Activated B cell treated with CpG ODN at 0.5 μM for 24 hours (primary cell): ENCODE measurements around the gene PP2D1. TPM values are rescaled to one million over a fixed set of nuclear protein-coding genes. Genes with fewer than 3 reads are reported as not detected.
"Not testable (repeated sequence)": the region's sequence is repeated elsewhere in the genome, so short reads cannot be mapped to it uniquely, and the experiment has no call there.

Experiments used
- ATAC-seq: fragments of 200-7000 bp; cut with Tn5 transposase; one replicate; pipeline ENCODE4 v1.10.0; 2021; ENCODE audit warnings: low read depth, mild to moderate bottlenecking, moderate library complexity
- CTCF ChIA-PET: fragments of 350-600 bp; sonication (Branson Sonifier 250); formaldehyde crosslinking; loops from one replicate; lab custom pipeline; 2021; ENCODE audit warnings: antibody characterized with exemption; lab: Charles Lee
- POLR2A ChIA-PET: fragments of 350-600 bp; sonication (Branson Sonifier 250); formaldehyde crosslinking; loops from one replicate; lab custom pipeline; 2021; ENCODE audit warnings: antibody characterized with exemption; lab: Charles Lee
- DNase-seq: peaks from one replicate; pipeline ENCODE4 v3.0.0; 2022
- H3K27ac Mint-ChIP-seq: one replicate; pipeline ENCODE4 v1.8.0; 2020; ENCODE audit warnings: mixed read lengths
- H3K27me3 Mint-ChIP-seq: one replicate; pipeline ENCODE4 v1.8.0; 2021; ENCODE audit warnings: mixed read lengths
- H3K36me3 Mint-ChIP-seq: one replicate; pipeline ENCODE4 v1.8.0; 2021; ENCODE audit warnings: low read depth, mixed read lengths
- H3K4me1 Mint-ChIP-seq: one replicate; pipeline ENCODE4 v1.8.0; 2021; ENCODE audit warnings: mixed read lengths
- H3K4me3 Mint-ChIP-seq: one replicate; pipeline ENCODE4 v1.8.0; 2020; ENCODE audit warnings: mild to moderate bottlenecking, mixed read lengths
- H3K9me3 Mint-ChIP-seq: one replicate; pipeline ENCODE4 v1.8.0; 2020; ENCODE audit warnings: mixed read lengths
- intact Hi-C: fragments of 100-400 bp; cut with micrococcal nuclease; formaldehyde crosslinking; loops from one replicate; pipeline ENCODE4 v1.15.1; 2024
- total RNA-seq: library from RNA; stranded (reverse); gene quantifications from 2 replicates; pipeline ENCODE4 v1.2.3, GENCODE V29; 2022
- TF ChIP-seq, protein P1 (sequence below): fragments of 200-600 bp; IDR thresholded peaks from one replicate; pipeline ENCODE4 v1.8.0; 2022; ENCODE audit warnings: antibody characterized with exemption, mild to moderate bottlenecking

Gene PP2D1
- total RNA-seq, 1 donor from 2014 or later = not detected

DNA sequence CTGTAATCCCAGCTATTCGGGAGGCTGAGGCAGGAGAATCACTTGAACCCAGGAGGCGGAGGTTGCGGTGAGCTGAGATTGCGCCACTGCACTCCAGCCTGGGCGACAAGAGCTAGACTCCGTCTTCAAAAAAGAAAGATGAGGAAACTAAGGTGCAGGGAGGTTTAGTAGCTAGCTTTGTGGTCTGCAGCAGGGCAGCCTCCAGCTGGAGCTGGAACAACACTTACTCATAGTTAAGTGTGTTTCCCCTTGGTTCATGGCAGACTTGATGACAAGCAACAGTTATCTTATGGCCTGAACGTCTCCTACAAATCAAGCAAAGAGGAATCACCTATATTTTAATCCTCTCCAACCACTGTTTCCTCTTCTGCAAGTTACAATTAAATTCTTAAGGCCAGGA, 40.8 kb upstream of the PP2D1 start:
- DNase-seq = no peak
- intact Hi-C loops = no loop called here
- Mint-ChIP-seq H3K9me3 (no peaks in the 10 kb centered on the region), H3K4me1 (peaks cover 46% of the 10 kb centered on the region), H3K27ac (peak overlapping the region; percentile 20), H3K36me3 (no peaks in the 10 kb centered on the region), H3K4me3 (no peak overlapping the region), H3K27me3 (no peaks in the 10 kb centered on the region)
- TF ChIP-seq, protein P1, sequence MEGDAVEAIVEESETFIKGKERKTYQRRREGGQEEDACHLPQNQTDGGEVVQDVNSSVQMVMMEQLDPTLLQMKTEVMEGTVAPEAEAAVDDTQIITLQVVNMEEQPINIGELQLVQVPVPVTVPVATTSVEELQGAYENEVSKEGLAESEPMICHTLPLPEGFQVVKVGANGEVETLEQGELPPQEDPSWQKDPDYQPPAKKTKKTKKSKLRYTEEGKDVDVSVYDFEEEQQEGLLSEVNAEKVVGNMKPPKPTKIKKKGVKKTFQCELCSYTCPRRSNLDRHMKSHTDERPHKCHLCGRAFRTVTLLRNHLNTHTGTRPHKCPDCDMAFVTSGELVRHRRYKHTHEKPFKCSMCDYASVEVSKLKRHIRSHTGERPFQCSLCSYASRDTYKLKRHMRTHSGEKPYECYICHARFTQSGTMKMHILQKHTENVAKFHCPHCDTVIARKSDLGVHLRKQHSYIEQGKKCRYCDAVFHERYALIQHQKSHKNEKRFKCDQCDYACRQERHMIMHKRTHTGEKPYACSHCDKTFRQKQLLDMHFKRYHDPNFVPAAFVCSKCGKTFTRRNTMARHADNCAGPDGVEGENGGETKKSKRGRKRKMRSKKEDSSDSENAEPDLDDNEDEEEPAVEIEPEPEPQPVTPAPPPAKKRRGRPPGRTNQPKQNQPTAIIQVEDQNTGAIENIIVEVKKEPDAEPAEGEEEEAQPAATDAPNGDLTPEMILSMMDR = no peak
- CTCF ChIA-PET = interaction anchor here (1.3 kb wide), 1 partner anchor 11 kb away, joined by 3 read pairs; no protein-coding TSS in a partner anchor
- POLR2A ChIA-PET = interaction anchor here (1.0 to 1.1 kb wide), 3 partner anchors 10 to 133 kb away, joined by 3 read pairs; partner anchors contain the start of gene SGO1
- ATAC-seq = no peak

DNA sequence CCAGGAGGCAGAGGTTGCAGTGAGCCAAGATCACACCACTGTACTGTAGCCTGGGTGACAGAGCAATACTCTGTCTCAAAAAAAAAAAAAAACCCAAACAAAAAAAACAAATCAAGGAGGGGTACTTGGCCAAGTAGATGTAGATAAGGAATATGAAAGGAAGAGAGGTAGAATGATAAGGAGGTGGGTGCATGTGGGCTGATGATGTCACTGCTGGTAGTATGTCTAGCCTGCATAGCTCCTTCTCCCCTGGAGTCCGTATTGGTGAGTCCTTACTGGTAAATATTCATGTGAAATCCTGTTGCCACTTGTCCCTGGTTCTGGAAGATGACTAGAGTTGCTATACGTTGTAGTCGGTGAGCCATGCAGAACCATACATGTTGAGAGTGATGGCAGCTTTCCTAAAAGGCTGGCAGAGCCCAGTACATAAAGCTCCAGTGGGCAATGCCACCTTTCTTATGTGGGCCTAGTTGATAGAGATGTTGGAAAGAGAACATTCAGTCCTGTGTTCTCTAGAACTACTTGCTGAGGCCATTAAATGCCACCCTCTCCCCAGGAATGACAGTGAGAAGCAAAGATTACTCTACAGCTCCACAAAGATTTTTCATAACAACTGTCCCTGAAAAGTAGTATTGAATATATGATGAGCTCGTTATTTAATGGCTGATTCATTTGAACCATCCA, 39.2 kb upstream of the PP2D1 start:
- DNase-seq (no peak), ATAC-seq (no peak)
- H3K27ac Mint-ChIP-seq = peak overlapping the region; percentile 51
- H3K4me3 Mint-ChIP-seq = no peak overlapping the region
- H3K9me3 Mint-ChIP-seq = no peaks in the 10 kb centered on the region
- ChIA-PET POLR2A (interaction anchor here (0.6 to 1.7 kb wide), 4 partner anchors 8 to 16 kb away, joined by 3 to 7 read pairs (median 4); partner anchors contain the start of gene KAT2B), CTCF (no interaction called here)
- H3K36me3 Mint-ChIP-seq = no peaks in the 10 kb centered on the region
- peaks cover 61% of the 10 kb centered on the region for H3K4me1 Mint-ChIP-seq
- intact Hi-C loops = no loop called here
- H3K27me3 Mint-ChIP-seq = no peaks in the 10 kb centered on the region
- TF ChIP-seq, protein P1 = no peak

DNA sequence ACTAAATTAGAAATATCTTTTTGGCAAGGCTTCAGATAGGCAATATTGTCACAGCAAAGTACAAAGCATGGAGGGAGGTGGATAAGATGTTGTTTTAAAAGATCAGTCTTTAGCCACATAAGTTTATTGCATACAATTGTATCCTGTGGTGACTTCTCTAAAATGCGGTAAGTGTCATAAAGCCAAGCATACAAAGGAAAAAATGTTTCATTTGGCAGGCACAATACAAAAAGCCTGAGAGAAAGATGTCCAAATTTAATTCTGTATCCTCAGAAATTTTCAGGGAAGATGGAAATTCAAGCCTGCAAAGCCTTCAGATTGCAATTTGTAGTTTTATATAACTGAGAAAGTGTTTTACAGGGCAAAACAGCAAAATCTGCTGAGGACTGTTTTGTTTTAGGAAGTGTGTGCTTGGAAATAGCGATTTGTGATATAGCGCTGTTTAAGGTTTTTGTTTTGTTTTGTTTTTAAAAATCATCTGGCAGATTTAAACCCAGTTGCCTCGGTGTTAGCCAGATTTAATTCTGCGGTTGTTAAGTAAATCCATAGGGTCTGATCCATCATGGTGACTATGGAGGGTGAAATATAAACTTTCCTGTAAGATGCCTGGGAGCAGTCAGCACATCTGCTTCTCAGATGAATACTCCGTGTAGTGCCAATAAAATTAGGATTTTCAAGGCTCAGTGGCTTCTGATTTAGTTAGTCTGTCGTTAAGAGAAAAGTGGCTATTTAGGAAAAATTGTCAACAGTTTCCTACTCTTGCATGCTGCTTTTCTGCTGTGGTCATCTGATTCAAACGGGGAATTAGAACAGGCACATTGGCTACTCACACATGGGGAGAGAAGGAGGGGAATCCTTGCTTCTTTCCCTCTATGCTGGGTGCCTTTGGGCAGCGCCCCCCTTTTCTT, 36.2 kb upstream of the PP2D1 start:
- TF ChIP-seq, protein P1 = no peak
- Mint-ChIP-seq H3K36me3 (no peaks in the 10 kb centered on the region), H3K27ac (peak overlapping the region; percentile 87), H3K4me3 (peak overlapping the region; percentile 77), H3K4me1 (peaks cover 82% of the 10 kb centered on the region), H3K9me3 (no peaks in the 10 kb centered on the region), H3K27me3 (no peaks in the 10 kb centered on the region)
- intact Hi-C loops = no loop called here
- DNase-seq = no peak
- ChIA-PET POLR2A (no interaction called here), CTCF (no interaction called here)
- no peak for ATAC-seq

DNA sequence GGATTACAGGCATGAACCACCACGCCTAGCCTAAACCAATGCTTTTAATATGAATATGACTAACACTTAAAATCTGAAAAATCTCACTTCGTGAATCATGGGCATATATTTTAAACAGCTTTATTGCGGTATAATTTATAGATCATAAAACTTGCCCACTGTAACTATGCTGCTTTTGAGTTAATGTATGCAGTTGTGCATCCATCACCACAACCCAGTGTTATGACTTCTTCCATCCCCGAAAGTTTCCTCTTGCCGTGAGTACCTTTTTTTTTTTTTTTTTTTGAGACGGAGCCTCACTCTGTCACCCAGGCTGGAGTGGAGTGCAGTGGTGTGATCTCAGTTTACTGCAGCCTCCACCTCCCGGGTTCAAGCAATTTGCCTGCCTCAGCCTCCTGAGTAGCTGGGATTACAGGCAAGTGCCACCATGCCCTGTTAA, 35.3 kb upstream of the PP2D1 start:
- DNase-seq (no peak), ATAC-seq (no peak)
- Mint-ChIP-seq H3K27me3 (no peaks in the 10 kb centered on the region), H3K4me3 (no peak overlapping the region), H3K36me3 (no peaks in the 10 kb centered on the region), H3K27ac (peak overlapping the region; percentile 87), H3K4me1 (peaks cover 85% of the 10 kb centered on the region), H3K9me3 (no peaks in the 10 kb centered on the region)
- TF ChIP-seq, protein P1 = no peak
- intact Hi-C loops = no loop called here
- CTCF ChIA-PET = no interaction called here
- POLR2A ChIA-PET = no interaction called here

DNA sequence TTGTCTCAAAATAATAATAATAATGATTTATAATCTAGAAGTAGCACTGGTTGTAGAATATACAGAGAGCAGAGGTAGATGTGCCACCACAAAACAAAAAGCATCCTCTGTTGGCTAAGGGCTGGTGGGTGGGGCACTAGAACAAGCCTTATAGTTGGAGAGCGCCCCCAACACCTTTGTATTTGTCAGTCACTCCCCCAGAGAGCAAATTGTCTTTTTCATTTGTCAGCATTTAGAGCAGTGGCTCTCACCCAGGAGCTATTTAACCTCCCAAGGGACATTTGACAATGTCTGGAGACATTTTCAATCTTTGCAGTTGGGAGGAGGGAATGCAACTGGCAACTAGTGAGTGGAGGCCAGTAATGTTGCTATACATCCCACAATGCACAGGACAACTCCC, 34.5 kb upstream of the PP2D1 start:
- CTCF ChIA-PET = no interaction called here
- intact Hi-C loops = no loop called here
- ATAC-seq = no peak
- Mint-ChIP-seq H3K4me3 (no peak overlapping the region), H3K9me3 (no peaks in the 10 kb centered on the region), H3K27me3 (no peaks in the 10 kb centered on the region), H3K36me3 (no peaks in the 10 kb centered on the region), H3K4me1 (peaks cover 86% of the 10 kb centered on the region), H3K27ac (peak overlapping the region; percentile 41)
- TF ChIP-seq, protein P1 = no peak
- no peak for DNase-seq
- POLR2A ChIA-PET = interaction anchor here (0.9 kb wide), 1 partner anchor 100 kb away, joined by 3 read pairs; no protein-coding TSS in a partner anchor

DNA sequence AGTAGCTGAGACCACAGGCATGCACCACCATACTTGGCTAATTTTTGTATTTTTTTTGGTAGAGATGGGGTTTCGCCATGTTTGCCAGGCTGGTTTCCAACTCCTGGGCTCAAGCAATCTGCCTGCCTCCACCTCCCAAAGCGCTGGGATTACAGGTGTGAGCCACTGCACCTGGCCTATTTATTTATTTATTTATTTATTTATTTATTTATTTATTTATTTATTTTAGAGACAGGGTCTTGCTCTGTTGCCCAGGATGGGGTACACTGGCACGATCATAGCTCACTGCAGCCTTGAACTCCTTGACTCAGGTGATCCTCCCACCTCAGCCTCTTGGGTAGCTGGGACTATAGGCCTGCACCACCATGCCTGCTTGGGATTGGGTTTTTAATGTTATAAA, 33.1 kb upstream of the PP2D1 start:
- H3K36me3 Mint-ChIP-seq, H3K27ac Mint-ChIP-seq, intact Hi-C loops, DNase-seq, ATAC-seq, CTCF ChIA-PET, H3K4me3 Mint-ChIP-seq, H3K9me3 Mint-ChIP-seq, H3K27me3 Mint-ChIP-seq: not testable (repeated sequence)
- POLR2A ChIA-PET = interaction anchor here (1.2 kb wide), 1 partner anchor 9 kb away, joined by 3 read pairs; no protein-coding TSS in a partner anchor
- peaks cover 85% of the 10 kb centered on the region for H3K4me1 Mint-ChIP-seq
